Gastrocnemius medialis (tissue), 4 donors: ENCODE measurements around the gene EEF2KMT. TPM values are rescaled to one million over a fixed set of nuclear protein-coding genes. Genes with fewer than 3 reads are reported as not detected.
"Not testable (repeated sequence)": the region's sequence is repeated elsewhere in the genome, so short reads cannot be mapped to it uniquely, and the experiment has no call there.

Experiments
- ATAC-seq, 2 donors: fragments of 150-250 bp; one replicate each; pipeline ENCODE4 v1.9.1; 2016
- DNase-seq, 2 donors: peaks; one replicate each; pipeline ENCODE4 v3.0.0-alpha.2; 2019
- H3K27ac ChIP-seq, 4 donors: fragments of 200-600 bp; sonication (generic); 1 replicate in 1 of 4; 2 replicates in 3 of 4; pipeline ENCODE4 v1.5.1; 2016 to 2018; ENCODE audit warnings: mild to moderate bottlenecking in 2 of 4, moderate library complexity in 1 of 4
- H3K27me3 ChIP-seq, 3 donors: fragments of 200-600 bp; sonication (generic) in 2 of 3; 1 replicate in 1 of 3; 2 replicates in 2 of 3; pipeline versions ENCODE4 v1.5.1 to v1.6.0; 2016 to 2019; ENCODE audit warnings: mild to moderate bottlenecking in 1 of 3, moderate library complexity in 1 of 3
- H3K36me3 ChIP-seq, 2 donors: fragments of 200-600 bp; sonication (generic) in 1 of 2; one replicate each; pipeline ENCODE4 v1.5.1; 2017 to 2018
- H3K4me1 ChIP-seq, 2 donors: fragments of 200-600 bp; sonication (generic) in 1 of 2; one replicate each; pipeline ENCODE4 v1.5.1; 2016 to 2017; ENCODE audit warnings: mild to moderate bottlenecking in 2 of 2
- H3K4me3 ChIP-seq, 4 donors: fragments of 200-600 bp; sonication (generic) in 3 of 4; 1 replicate in 1 of 4; 2 replicates in 3 of 4; pipeline ENCODE4 v1.5.1; 2016 to 2019; ENCODE audit warnings: mild to moderate bottlenecking in 2 of 4
- H3K9me3 ChIP-seq, 3 donors: fragments of 200-600 bp; sonication (generic) in 2 of 3; 1 replicate in 1 of 3; 2 replicates in 2 of 3; pipeline ENCODE4 v1.5.1; 2016 to 2019
- CTCF ChIP-seq, 5 experiments: fragments of 450-650 bp in 3 of 5; fragments of 200-600 bp in 2 of 5; sonication (generic) in 2 of 5; IDR thresholded peaks in 4 of 5; conservative IDR thresholded peaks in 1 of 5; 1 replicate in 4 of 5; 2 replicates in 1 of 5; pipeline ENCODE4 v1.5.1; 2016 to 2019; ENCODE audit warnings: antibody characterized with exemption in 5 of 5, mild to moderate bottlenecking in 3 of 5, moderate library complexity in 3 of 5
- POLR2A ChIP-seq, 2 donors: fragments of 450-650 bp; IDR thresholded peaks; one replicate each; pipeline ENCODE4 v1.6.1; 2017; ENCODE audit warnings: antibody characterized with exemption in 2 of 2, mild to moderate bottlenecking in 2 of 2, moderate library complexity in 2 of 2
- in situ Hi-C, 4 donors: fragments of 200-750 bp; cut with MboI; loops; one replicate each; pipeline versions ENCODE4 v1.15.0 to v1.8.0; 2017; ENCODE audit warnings: low sequenced_read_pairs in 4 of 4
- intact Hi-C: fragments of 100-400 bp; cut with DNase I; formaldehyde crosslinking; loops from one replicate; pipeline ENCODE4 v1.15.1; 2023; ENCODE audit warnings: low total_unique reads
- total RNA-seq, 4 donors: library from RNA; depleted of rRNA; stranded (reverse); fragments of >200 nt; gene quantifications; one replicate each; pipeline versions ENCODE4 v1.1.0 to v1.2.3, GENCODE V29; 2016

The EEF2KMT gene
- total RNA-seq, 4 donors from 2014 or later, result 10.0 to 17.1 (median 12.4) TPM

DNA sequence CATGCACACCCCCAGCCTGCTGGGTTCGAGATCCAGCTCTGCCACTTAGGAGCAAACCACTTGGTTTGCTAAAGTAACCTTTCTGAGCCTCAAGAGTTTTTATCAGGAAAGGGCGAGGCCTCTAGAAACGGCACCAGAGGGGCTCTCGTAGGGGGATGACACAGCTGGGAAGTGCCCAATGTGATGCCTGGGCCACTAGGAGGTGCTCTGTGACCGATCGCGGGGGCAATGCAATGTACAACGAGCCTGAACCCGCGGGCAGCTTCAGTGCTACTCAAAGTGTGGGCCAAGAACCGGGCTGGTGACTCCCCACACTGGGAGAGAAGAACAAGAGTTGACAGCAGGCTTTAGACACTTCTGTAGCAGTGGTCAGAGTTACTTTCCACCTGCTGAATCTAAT, 41.2 kb downstream of the EEF2KMT start:
- Histone ChIP-seq H3K9me3 (no peaks in the 10 kb centered on the region), H3K4me3 (no peak overlapping the region), H3K36me3 (no peaks in the 10 kb centered on the region), H3K27me3 (no peaks in the 10 kb centered on the region), H3K4me1 (no peaks in the 10 kb centered on the region), H3K27ac (no peak overlapping the region)
- in situ Hi-C loops, result no loop called here
- ATAC-seq (no peak), DNase-seq (no peak)
- intact Hi-C loops, result no loop called here
- TF ChIP-seq CTCF (IDR thresholded peaks at IDR 0.05 in 4 of 5, conservative IDR thresholded peaks at IDR 0.05 in 1 of 5) (no peak), POLR2A (IDR thresholded peaks at IDR 0.05) (no peak)

GRCh38 chr16:5054876-5055865, 42.4 kb downstream of the EEF2KMT start:
- H3K27me3 ChIP-seq, result no peaks in the 10 kb centered on the region
- H3K27ac ChIP-seq, result no peak overlapping the region
- DNase-seq (no peak), ATAC-seq (no peak)
- TF ChIP-seq POLR2A (IDR thresholded peaks at IDR 0.05) (no peak), CTCF (IDR thresholded peaks at IDR 0.05 in 4 of 5, conservative IDR thresholded peaks at IDR 0.05 in 1 of 5) (no peak)
- in situ Hi-C loops, result no loop called here
- H3K36me3 ChIP-seq, result no peaks in the 10 kb centered on the region
- intact Hi-C loops, result no loop called here
- no peaks in the 10 kb centered on the region for H3K9me3 ChIP-seq
- no peaks in the 10 kb centered on the region for H3K4me1 ChIP-seq
- no peak overlapping the region for H3K4me3 ChIP-seq

DNA sequence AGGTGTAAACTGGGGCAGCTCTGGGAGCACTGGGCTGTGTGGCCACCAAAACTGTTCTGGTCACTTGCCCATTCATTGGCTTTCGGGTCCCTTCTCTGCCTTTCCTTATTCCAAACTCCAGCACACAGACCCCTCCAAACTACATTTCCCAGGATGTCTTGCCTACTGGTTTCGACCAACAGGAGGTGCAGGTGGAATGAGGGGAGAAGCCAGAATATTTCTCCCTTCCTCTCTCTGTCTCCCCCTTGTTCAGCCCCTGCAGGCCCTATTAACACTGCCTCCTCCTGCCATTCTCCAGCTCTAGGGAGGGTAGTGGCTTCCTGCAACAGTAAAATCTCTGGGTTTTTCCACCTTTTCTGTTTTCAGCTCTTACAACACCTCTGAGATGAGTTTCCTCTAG, 50.7 kb downstream of the EEF2KMT start:
- intact Hi-C loops, result no loop called here
- H3K27ac ChIP-seq, result no peak overlapping the region
- in situ Hi-C loops, result no loop called here

DNA sequence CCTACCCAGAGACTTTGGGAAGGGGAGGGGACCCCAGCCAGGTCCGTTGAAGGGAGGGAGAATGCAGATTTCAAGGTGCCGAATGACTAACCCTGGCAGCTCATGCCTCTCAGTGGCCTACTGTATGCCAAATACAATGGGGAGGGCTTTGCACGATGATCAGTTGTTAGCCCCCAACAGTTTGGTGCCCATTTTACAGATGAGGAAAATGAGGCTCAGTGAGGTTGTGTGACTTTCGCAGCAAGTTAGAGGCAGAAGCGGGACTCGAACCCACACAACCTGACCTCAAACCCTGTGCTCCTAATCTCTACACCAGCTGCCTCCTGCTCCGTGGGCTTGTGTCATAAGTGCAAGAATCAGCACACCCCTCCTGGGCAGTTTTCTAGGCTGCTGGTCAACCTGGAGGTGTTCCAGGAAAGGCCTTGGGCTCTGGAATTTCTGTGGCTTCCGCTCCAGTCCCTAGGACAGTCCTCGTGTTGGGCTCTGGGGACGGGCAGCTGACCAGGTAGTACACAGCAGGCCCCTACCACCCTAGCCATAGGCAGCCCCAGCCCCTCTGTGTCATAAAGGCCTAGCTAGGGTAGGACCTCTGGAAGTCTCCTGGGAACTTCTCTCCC, 52.0 kb downstream of the EEF2KMT start:
- Histone ChIP-seq H3K9me3 (no peaks in the 10 kb centered on the region), H3K27ac (no peak overlapping the region), H3K27me3 (no peaks in the 10 kb centered on the region), H3K4me1 (no peaks in the 10 kb centered on the region), H3K36me3 (no peaks in the 10 kb centered on the region), H3K4me3 (no peak overlapping the region)
- DNase-seq, result no peak
- TF ChIP-seq POLR2A (IDR thresholded peaks at IDR 0.05) (no peak), CTCF (IDR thresholded peaks at IDR 0.05 in 4 of 5, conservative IDR thresholded peaks at IDR 0.05 in 1 of 5) (no peak)
- in situ Hi-C loops, result no loop called here
- intact Hi-C loops, result no loop called here
- ATAC-seq, result no peak

More for the DNA sequence above, 50.7 kb downstream of the EEF2KMT start:
- no peak for DNase-seq
- H3K36me3 ChIP-seq, result no peaks in the 10 kb centered on the region
- H3K4me3 ChIP-seq, result no peak overlapping the region
- H3K4me1 ChIP-seq, result no peaks in the 10 kb centered on the region
- H3K27me3 ChIP-seq, result no peaks in the 10 kb centered on the region
- no peak for TF ChIP-seq POLR2A (IDR thresholded peaks at IDR 0.05)
- TF ChIP-seq CTCF (IDR thresholded peaks at IDR 0.05 in 4 of 5, conservative IDR thresholded peaks at IDR 0.05 in 1 of 5), result no peak
- H3K9me3 ChIP-seq, result no peaks in the 10 kb centered on the region
- no peak for ATAC-seq

- H3K4me3 ChIP-seq, H3K36me3 ChIP-seq, H3K27ac ChIP-seq, H3K4me1 ChIP-seq, ATAC-seq, H3K9me3 ChIP-seq, H3K27me3 ChIP-seq, in situ Hi-C loops, intact Hi-C loops, DNase-seq: not testable (repeated sequence)
Observed at GRCh38 chr16:5044581-5044980, 53.0 kb downstream of the EEF2KMT start.
